Smooth muscle cell (in vitro differentiated cells): Measurements from ENCODE around the gene SYNGR3. TPM values are rescaled to one million over a fixed set of nuclear protein-coding genes. Genes with fewer than 3 reads are reported as not detected.

Experiments
- DNase-seq: peaks from one replicate; lab custom pipeline; 2025; ENCODE audit not compliant: unreplicated experiment; lab: John Stamatoyannopoulos, UW
- H2AFZ ChIP-seq: fragments of 200-600 bp; sonication (generic); 2 replicates; pipeline ENCODE4 v1.6.0; 2016; ENCODE audit warnings: antibody characterized with exemption, low read depth, mild to moderate bottlenecking
- H3F3A ChIP-seq: fragments of 200-600 bp; sonication (generic); 2 replicates; pipeline ENCODE4 v1.6.0; 2017; ENCODE audit warnings: antibody characterized with exemption, low read depth
- H3K27ac ChIP-seq: fragments of 200-600 bp; sonication (generic); 2 replicates; pipeline ENCODE4 v1.5.1; 2016; ENCODE audit warnings: low read depth, mild to moderate bottlenecking
- H3K27me3 ChIP-seq: fragments of 200-600 bp; sonication (generic); 2 replicates; pipeline ENCODE4 v1.6.1; 2016; ENCODE audit warnings: low read depth, mild to moderate bottlenecking
- H3K36me3 ChIP-seq: fragments of 200-600 bp; sonication (generic); 2 replicates; pipeline ENCODE4 v1.5.1; 2016; ENCODE audit warnings: low read depth
- H3K4me1 ChIP-seq: fragments of 200-600 bp; sonication (generic); 2 replicates; pipeline ENCODE4 v1.5.1; 2016; ENCODE audit warnings: low read depth
- H3K4me2 ChIP-seq: fragments of 200-600 bp; sonication (generic); 2 replicates; pipeline ENCODE4 v1.6.0; 2016; ENCODE audit warnings: mild to moderate bottlenecking
- H3K4me3 ChIP-seq: fragments of 200-600 bp; sonication (generic); 2 replicates; pipeline ENCODE4 v1.5.1; 2016; ENCODE audit warnings: mild to moderate bottlenecking
- H3K79me2 ChIP-seq: fragments of 200-600 bp; sonication (generic); 2 replicates; pipeline ENCODE4 v1.6.0; 2016; ENCODE audit warnings: low read depth, mild to moderate bottlenecking
- H3K9ac ChIP-seq: fragments of 200-600 bp; sonication (generic); 2 replicates; pipeline ENCODE4 v1.6.0; 2016; ENCODE audit warnings: low read depth
- H3K9me3 ChIP-seq: fragments of 200-600 bp; sonication (generic); replicated peaks from 2 replicates; pipeline ENCODE4 v1.5.1; 2016; ENCODE audit warnings: low read depth
- H4K20me1 ChIP-seq: fragments of 200-600 bp; sonication (generic); 2 replicates; pipeline ENCODE4 v1.6.0; 2016; ENCODE audit warnings: low read depth
- WGBS: methylation state at CpG from one replicate; pipeline ENCODE4 v1.1.7; 2016; ENCODE audit warnings: low lambda C conversion rate; 5-methylcytosine and 5-hydroxymethylcytosine counted together
- polyA plus RNA-seq: library from polyadenylated mRNA; unstranded; fragments of >200 nt; fragmentation: Nextera tagmentation; extraction: Ambion mirVana; gene quantifications from 2 replicates; pipeline ENCODE4 v1.2.1, GENCODE V29; 2016
- small RNA-seq: library from RNA; depleted of rRNA; stranded (forward); fragments of <200 nt; gene quantifications from one replicate; pipeline ENCODE3, GENCODE V24; 2014
- total RNA-seq: library from RNA; depleted of rRNA; stranded (reverse); fragments of >200 nt; gene quantifications from 2 replicates; pipeline ENCODE4 v1.2.3, GENCODE V29; 2014
- TF ChIP-seq, protein P1 (sequence below): fragments of 200-600 bp; sonication (generic); IDR thresholded peaks from 2 replicates; pipeline ENCODE4 v1.5.1; 2017; ENCODE audit warnings: borderline replicate concordance, mild to moderate bottlenecking, antibody characterized with exemption; ENCODE audit not compliant: insufficient read depth, poor library complexity, severe bottlenecking

The SYNGR3 gene
- total and polyA plus RNA-seq, 2 experiments from 2014 or later = 3.0 to 8.7 TPM

DNA sequence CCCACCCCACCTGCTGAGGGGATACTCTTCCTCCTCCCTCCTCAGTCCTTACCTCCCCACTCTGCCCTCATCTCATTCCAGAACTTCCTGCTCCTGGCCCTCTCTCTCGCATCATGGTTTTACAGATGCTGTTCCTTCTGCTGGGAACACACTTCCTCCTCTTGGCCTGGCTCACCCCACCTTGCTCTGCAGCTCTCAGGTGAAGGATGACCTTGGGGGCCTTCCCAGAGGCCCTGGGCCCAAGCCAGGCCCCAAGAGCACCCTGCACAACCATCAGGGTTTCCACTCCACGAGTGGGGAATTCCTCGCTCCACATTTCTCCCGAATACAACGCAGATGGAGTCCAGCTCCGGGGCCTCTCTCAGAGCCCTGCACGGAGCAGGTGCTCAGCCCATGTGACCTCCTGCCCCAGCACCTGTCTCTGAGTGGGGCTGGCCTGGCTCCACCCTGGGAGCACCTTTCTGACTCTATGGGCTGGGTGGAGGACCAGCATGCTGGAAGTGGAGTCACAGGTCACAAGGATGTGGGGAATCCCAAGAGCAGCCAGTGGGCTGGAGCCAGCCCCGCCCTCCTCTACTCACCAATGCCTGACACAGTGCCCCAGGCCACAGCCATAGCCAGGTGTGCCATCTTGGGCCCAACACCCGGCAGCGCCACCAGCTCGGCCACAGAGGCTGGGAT is 53.4 kb downstream of the SYNGR3 start:
- WGBS = 96% methylated on average over 10 of the region's 11 CpGs

More for the DNA sequence above, 53.4 kb downstream of the SYNGR3 start:
- Histone ChIP-seq H3K27ac (no peak overlapping the region), H3K79me2 (peaks cover 3% of the 10 kb centered on the region), H3K9ac (no peak overlapping the region), H4K20me1 (no peaks in the 10 kb centered on the region), H3K4me3 (no peak overlapping the region), H3K9me3 (no peaks in the 10 kb centered on the region), H3K36me3 (no peaks in the 10 kb centered on the region), H2AFZ (no peak overlapping the region), H3K4me1 (peaks cover 9% of the 10 kb centered on the region), H3K27me3 (no peaks in the 10 kb centered on the region), H3F3A (no peaks in the 10 kb centered on the region), H3K4me2 (no peak overlapping the region)
- no peak for DNase-seq
- TF ChIP-seq, protein P1, sequence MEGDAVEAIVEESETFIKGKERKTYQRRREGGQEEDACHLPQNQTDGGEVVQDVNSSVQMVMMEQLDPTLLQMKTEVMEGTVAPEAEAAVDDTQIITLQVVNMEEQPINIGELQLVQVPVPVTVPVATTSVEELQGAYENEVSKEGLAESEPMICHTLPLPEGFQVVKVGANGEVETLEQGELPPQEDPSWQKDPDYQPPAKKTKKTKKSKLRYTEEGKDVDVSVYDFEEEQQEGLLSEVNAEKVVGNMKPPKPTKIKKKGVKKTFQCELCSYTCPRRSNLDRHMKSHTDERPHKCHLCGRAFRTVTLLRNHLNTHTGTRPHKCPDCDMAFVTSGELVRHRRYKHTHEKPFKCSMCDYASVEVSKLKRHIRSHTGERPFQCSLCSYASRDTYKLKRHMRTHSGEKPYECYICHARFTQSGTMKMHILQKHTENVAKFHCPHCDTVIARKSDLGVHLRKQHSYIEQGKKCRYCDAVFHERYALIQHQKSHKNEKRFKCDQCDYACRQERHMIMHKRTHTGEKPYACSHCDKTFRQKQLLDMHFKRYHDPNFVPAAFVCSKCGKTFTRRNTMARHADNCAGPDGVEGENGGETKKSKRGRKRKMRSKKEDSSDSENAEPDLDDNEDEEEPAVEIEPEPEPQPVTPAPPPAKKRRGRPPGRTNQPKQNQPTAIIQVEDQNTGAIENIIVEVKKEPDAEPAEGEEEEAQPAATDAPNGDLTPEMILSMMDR = no peak

Small RNA genes within 50 kb of the gene (small RNA-seq; reads per million reads assigned to genes)
- gene AC005363.2 (not detected), gene RN7SL219P (not detected), gene SNORA10 (not detected), gene SNORA64 (not detected)

Other genes with a start within 250 kb of the SYNGR3 start
Only the 30 nearest of the 32 such genes appear.
- gene NME3, start 218.4 kb upstream of the SYNGR3 start, total RNA-seq = 38.0 and 56.7 TPM in 2 replicates
- gene NME3, start 218.4 kb upstream of the SYNGR3 start, polyA plus RNA-seq = 85.4 and 94.3 TPM in 2 replicates
- gene EME2, start 217.2 kb upstream of the SYNGR3 start, total RNA-seq = 3.6 and 4.4 TPM in 2 replicates
- 3.8 and 7.6 TPM in 2 replicates for gene EME2, start 217.2 kb upstream of the SYNGR3 start, polyA plus RNA-seq
- gene MRPS34, start 216.8 kb upstream of the SYNGR3 start, total RNA-seq = 56.7 and 62.9 TPM in 2 replicates
- gene MRPS34, start 216.8 kb upstream of the SYNGR3 start, polyA plus RNA-seq = 111 and 122 TPM in 2 replicates
- 23.0 and 25.1 TPM in 2 replicates for gene SPSB3, start 207.4 kb upstream of the SYNGR3 start, total RNA-seq
- 49.8 and 60.3 TPM in 2 replicates for gene SPSB3, start 207.4 kb upstream of the SYNGR3 start, polyA plus RNA-seq
- 32.9 and 48.0 TPM in 2 replicates for gene NUBP2, start 207.0 kb upstream of the SYNGR3 start, total RNA-seq
- gene NUBP2, start 207.0 kb upstream of the SYNGR3 start, polyA plus RNA-seq = 80.8 and 86.7 TPM in 2 replicates
- gene IGFALS, start 196.3 kb upstream of the SYNGR3 start, total RNA-seq = 0.58 TPM in 1 of 2 replicates, not detected in the other
- 0.45 TPM in 1 of 2 replicates, not detected in the other for gene IGFALS, start 196.3 kb upstream of the SYNGR3 start, polyA plus RNA-seq
- gene HAGH, start 163.1 kb upstream of the SYNGR3 start, total RNA-seq = 20.7 and 20.9 TPM in 2 replicates
- 42.6 and 43.0 TPM in 2 replicates for gene HAGH, start 163.1 kb upstream of the SYNGR3 start, polyA plus RNA-seq
- 25.0 and 32.4 TPM in 2 replicates for gene FAHD1, start 162.8 kb upstream of the SYNGR3 start, total RNA-seq
- 32.4 and 32.8 TPM in 2 replicates for gene FAHD1, start 162.8 kb upstream of the SYNGR3 start, polyA plus RNA-seq
- gene MEIOB, start 117.8 kb upstream of the SYNGR3 start, total RNA-seq = 0.18 and 0.22 TPM in 2 replicates
- 1.7 TPM in 1 of 2 replicates, not detected in the other for gene MEIOB, start 117.8 kb upstream of the SYNGR3 start, polyA plus RNA-seq
- not detected in 2 replicates for gene HS3ST6, start 71.6 kb upstream of the SYNGR3 start, total RNA-seq
- not detected in 2 replicates for gene HS3ST6, start 71.6 kb upstream of the SYNGR3 start, polyA plus RNA-seq
- 9.4 and 9.9 TPM in 2 replicates for gene MSRB1, start 46.8 kb upstream of the SYNGR3 start, total RNA-seq
- 21.8 TPM in 2 replicates for gene MSRB1, start 46.8 kb upstream of the SYNGR3 start, polyA plus RNA-seq
- not detected in 2 replicates for gene RPL3L, start 35.3 kb upstream of the SYNGR3 start, total RNA-seq
- gene RPL3L, start 35.3 kb upstream of the SYNGR3 start, polyA plus RNA-seq = 0.21 TPM in 1 of 2 replicates, not detected in the other
- gene NDUFB10, start 30.4 kb upstream of the SYNGR3 start, total RNA-seq = 125 and 176 TPM in 2 replicates
- gene NDUFB10, start 30.4 kb upstream of the SYNGR3 start, polyA plus RNA-seq = 278 and 295 TPM in 2 replicates
- 2,263 and 2,576 TPM in 2 replicates for gene RPS2, start 25.1 kb upstream of the SYNGR3 start, total RNA-seq
- 2,041 and 2,061 TPM in 2 replicates for gene RPS2, start 25.1 kb upstream of the SYNGR3 start, polyA plus RNA-seq
- gene RNF151, start 23.1 kb upstream of the SYNGR3 start, total RNA-seq = not detected in 2 replicates
- not detected in 2 replicates for gene RNF151, start 23.1 kb upstream of the SYNGR3 start, polyA plus RNA-seq
- gene TBL3, start 17.9 kb upstream of the SYNGR3 start, total RNA-seq = 25.8 and 28.5 TPM in 2 replicates
- 62.0 and 81.7 TPM in 2 replicates for gene TBL3, start 17.9 kb upstream of the SYNGR3 start, polyA plus RNA-seq
- gene NOXO1, start 8.5 kb upstream of the SYNGR3 start, total RNA-seq = 0.13 TPM in 1 of 2 replicates, not detected in the other
- gene NOXO1, start 8.5 kb upstream of the SYNGR3 start, polyA plus RNA-seq = 0.35 and 1.7 TPM in 2 replicates
- 12.1 and 15.1 TPM in 2 replicates for gene GFER, start 5.8 kb upstream of the SYNGR3 start, total RNA-seq
- gene GFER, start 5.8 kb upstream of the SYNGR3 start, polyA plus RNA-seq = 33.5 and 41.2 TPM in 2 replicates
- gene ZNF598, start 19.9 kb downstream of the SYNGR3 start, total RNA-seq = 23.2 and 27.2 TPM in 2 replicates
- gene ZNF598, start 19.9 kb downstream of the SYNGR3 start, polyA plus RNA-seq = 27.9 and 32.7 TPM in 2 replicates
- 13.1 and 30.9 TPM in 2 replicates for gene NPW, start 29.8 kb downstream of the SYNGR3 start, total RNA-seq
- gene NPW, start 29.8 kb downstream of the SYNGR3 start, polyA plus RNA-seq = 185 and 193 TPM in 2 replicates
- 14.4 and 21.8 TPM in 2 replicates for gene NHERF2, start 36.9 kb downstream of the SYNGR3 start, total RNA-seq
- gene NHERF2, start 36.9 kb downstream of the SYNGR3 start, polyA plus RNA-seq = 40.2 and 56.8 TPM in 2 replicates
- gene NTHL1, start 57.9 kb downstream of the SYNGR3 start, total RNA-seq = 14.6 and 23.8 TPM in 2 replicates
- 36.5 and 39.3 TPM in 2 replicates for gene NTHL1, start 57.9 kb downstream of the SYNGR3 start, polyA plus RNA-seq
- gene TSC2, start 58.0 kb downstream of the SYNGR3 start, total RNA-seq = 29.7 and 64.5 TPM in 2 replicates
- 74.7 and 110 TPM in 2 replicates for gene TSC2, start 58.0 kb downstream of the SYNGR3 start, polyA plus RNA-seq
- 68.2 and 70.1 TPM in 2 replicates for gene PKD1, start 145.9 kb downstream of the SYNGR3 start, total RNA-seq
- gene PKD1, start 145.9 kb downstream of the SYNGR3 start, polyA plus RNA-seq = 47.9 and 71.3 TPM in 2 replicates
- not detected in 2 replicates for gene RAB26, start 158.7 kb downstream of the SYNGR3 start, total RNA-seq
- 1.3 and 3.4 TPM in 2 replicates for gene RAB26, start 158.7 kb downstream of the SYNGR3 start, polyA plus RNA-seq
- gene TRAF7, start 165.8 kb downstream of the SYNGR3 start, total RNA-seq = 52.6 and 59.9 TPM in 2 replicates
- 27.5 and 28.0 TPM in 2 replicates for gene TRAF7, start 165.8 kb downstream of the SYNGR3 start, polyA plus RNA-seq
- 0.45 TPM in 2 replicates for gene CASKIN1, start 206.6 kb downstream of the SYNGR3 start, total RNA-seq
- 0.09 and 0.77 TPM in 2 replicates for gene CASKIN1, start 206.6 kb downstream of the SYNGR3 start, polyA plus RNA-seq
- gene MLST8, start 215.5 kb downstream of the SYNGR3 start, total RNA-seq = 37.2 and 38.1 TPM in 2 replicates
- 61.8 and 67.0 TPM in 2 replicates for gene MLST8, start 215.5 kb downstream of the SYNGR3 start, polyA plus RNA-seq
- gene BRICD5, start 220.9 kb downstream of the SYNGR3 start, total RNA-seq = 2.0 and 2.4 TPM in 2 replicates
- 4.7 and 14.1 TPM in 2 replicates for gene BRICD5, start 220.9 kb downstream of the SYNGR3 start, polyA plus RNA-seq
- 17.2 and 21.6 TPM in 2 replicates for gene PGP, start 224.9 kb downstream of the SYNGR3 start, total RNA-seq
- 30.1 and 32.9 TPM in 2 replicates for gene PGP, start 224.9 kb downstream of the SYNGR3 start, polyA plus RNA-seq